K562 (cell line): Measurements from ENCODE around the gene MAP7D1. TPM values are rescaled to one million over a fixed set of nuclear protein-coding genes. Genes with fewer than 3 reads are reported as not detected.

ENCODE experiments used
- ARID4B ChIP-seq: sonication (generic); formaldehyde crosslinking; IDR thresholded peaks from 2 replicates; pipeline ENCODE4 v1.8.0; 2022; ENCODE audit warnings: mild to moderate bottlenecking, missing genetic modification reagents
- CSDE1 ChIP-seq, 2 experiments: fragments of 450-650 bp; IDR thresholded peaks; 2 replicates each; pipeline ENCODE4 v1.6.1; 2016; ENCODE audit warnings: mild to moderate bottlenecking in 1 of 2
- CTCF ChIP-seq, 3 experiments: IDR thresholded peaks in 2 of 3; conservative IDR thresholded peaks in 1 of 3; 2 replicates each; pipeline ENCODE4 v1.5.1; 2011 to 2012; ENCODE audit warnings: low read length in 3 of 3, mild to moderate bottlenecking in 3 of 3, control low read depth in 2 of 3, improper control_type of control experiment in 1 of 3, inconsistent platforms in 1 of 3, low read depth in 1 of 3, mixed read lengths in 1 of 3, moderate library complexity in 1 of 3; ENCODE audit not compliant: insufficient read depth in 2 of 3
- GABPB1 ChIP-seq: sonication (generic); formaldehyde crosslinking; IDR thresholded peaks from 2 replicates; pipeline ENCODE4 v1.8.0; 2022; ENCODE audit warnings: mild to moderate bottlenecking, missing genetic modification reagents
- HCFC1 ChIP-seq: IDR thresholded peaks from 2 replicates; pipeline ENCODE4 v1.6.1; 2012; ENCODE audit warnings: low read depth, low read length, improper control_type of control experiment
- KDM4B ChIP-seq, 2 experiments: fragments of 450-650 bp in 1 of 2; sonication (generic) in 1 of 2; IDR thresholded peaks; 2 replicates each; pipeline ENCODE4 v1.6.1; 2016 to 2017; ENCODE audit warnings: borderline replicate concordance in 2 of 2, antibody characterized with exemption in 1 of 2, low read depth in 1 of 2, mild to moderate bottlenecking in 1 of 2
- MTA3 ChIP-seq: fragments of 450-650 bp; formaldehyde crosslinking; IDR thresholded peaks from 2 replicates; pipeline ENCODE4 v1.6.1; 2017; ENCODE audit warnings: mild to moderate bottlenecking, borderline replicate concordance
- NR2C2 ChIP-seq, 2 experiments: fragments of 200-800 bp in 1 of 2; sonication (Bioruptor generic) in 1 of 2; sonication (generic) in 1 of 2; formaldehyde crosslinking in 1 of 2; IDR thresholded peaks; 2 replicates each; pipeline versions ENCODE4 v1.6.1 to v1.8.0; 2016 to 2022; ENCODE audit warnings: mild to moderate bottlenecking in 1 of 2, missing compliant biosample characterization in 1 of 2, missing genetic modification characterization in 1 of 2, missing genetic modification reagents in 1 of 2
- POLR3A ChIP-seq: IDR thresholded peaks from 2 replicates; pipeline ENCODE4 v1.6.1; 2011; ENCODE audit warnings: borderline replicate concordance, mild to moderate bottlenecking, moderate library complexity; ENCODE audit not compliant: insufficient read length, insufficient read depth; ENCODE audit errors: extremely low read depth
- STAT5A ChIP-seq: IDR thresholded peaks from 2 replicates; pipeline ENCODE4 v1.6.1; 2012; ENCODE audit warnings: low read length, inconsistent platforms, borderline replicate concordance
- ZKSCAN1 ChIP-seq: fragments of 150-350 bp; IDR thresholded peaks from 2 replicates; pipeline ENCODE4 v1.6.1; 2016; ENCODE audit warnings: low read depth, low read length
- polyA plus RNA-seq, 8 experiments: library from polyadenylated mRNA; depleted of rRNA in 4 of 8; stranded (reverse) in 5 of 8; unstranded in 3 of 8; fragments of >200 nt; fragmentation: Nextera tagmentation in 2 of 8; fragmentation: Illumina TruSeq in 1 of 8; extraction: Ambion mirVana in 2 of 8; extraction: Trizol in 1 of 8; gene quantifications; 2 replicates each; pipeline versions ENCODE4 v1.2.1 to v1.2.3, GENCODE V29; 2011 to 2014; ENCODE audit warnings: inconsistent platforms in 1 of 8, missing spikeins in 1 of 8
- total RNA-seq, 7 experiments: library from RNA; depleted of rRNA in 6 of 7; stranded (reverse); fragments of >200 nt in 6 of 7; fragmentation: Illumina TruSeq in 2 of 7; extraction: Trizol in 2 of 7; gene quantifications; 2 replicates each; pipeline versions ENCODE4 v1.2.1 to v1.2.3, GENCODE V29; 2011 to 2021; ENCODE audit warnings: low replicate concordance in 1 of 7
- TF ChIP-seq, protein P1 (sequence below): fragments of 150-350 bp; conservative IDR thresholded peaks from 2 replicates; pipeline ENCODE4 v1.6.1; 2014; ENCODE audit warnings: low read length
- TF ChIP-seq, protein P2 (sequence below), 2 experiments: IDR thresholded peaks; 2 replicates each; pipeline ENCODE4 v1.6.1; 2012; ENCODE audit warnings: improper control_type of control experiment in 2 of 2, low read depth in 2 of 2, low read length in 2 of 2, borderline replicate concordance in 1 of 2

MAP7D1 gene
- total and polyA plus RNA-seq, 9 of the 15 experiments (the other 6 are each of a cell fraction or from before 2014, with no cell fraction given): 3.6 to 108 (median 34.5) TPM

DNA sequence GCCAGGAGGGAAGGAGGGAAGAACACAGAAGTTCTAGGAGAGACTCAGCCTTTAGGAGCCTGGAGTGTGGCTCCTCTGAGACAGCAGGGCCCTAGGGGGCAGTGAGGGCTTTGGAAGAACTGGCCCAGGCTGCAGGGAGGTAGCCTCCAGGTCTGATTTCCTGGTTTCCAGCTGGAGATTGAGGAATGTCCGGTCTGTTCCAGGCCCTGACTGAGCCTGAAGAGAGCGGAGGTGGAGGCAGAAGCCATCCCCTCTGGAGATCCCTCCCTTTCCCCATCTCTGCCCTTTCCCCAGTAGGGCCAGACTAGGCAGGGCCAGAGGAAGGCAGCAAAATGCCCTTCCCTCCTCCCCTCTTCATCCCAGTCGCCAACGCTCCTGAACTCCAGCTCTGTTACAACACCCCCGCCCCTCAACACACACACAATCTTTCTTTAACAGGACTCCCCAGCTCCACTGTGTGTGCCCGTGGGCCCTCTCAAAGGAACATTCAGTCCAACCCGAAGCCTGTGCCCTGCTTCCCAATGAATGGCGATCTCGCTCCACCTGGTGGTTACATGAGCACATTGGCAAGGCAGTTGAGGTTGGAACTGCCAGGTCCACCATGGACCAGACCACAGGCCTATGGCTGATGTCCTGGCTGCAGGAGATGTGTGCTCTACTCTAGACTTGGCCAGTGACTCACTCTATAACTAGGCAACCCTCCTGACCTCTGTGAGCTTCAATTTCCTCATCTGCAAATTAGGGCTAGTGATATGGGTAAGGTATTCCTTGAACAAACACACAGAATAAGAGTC, 32.0 kb downstream of the MAP7D1 start (continued):
- no peak for TF ChIP-seq ARID4B (CRISPR knock-in tag)
- 0 out of 2 replicates have a peak, but pooled peaks have one; percentile 11 for TF ChIP-seq NR2C2 (CRISPR knock-in tag; IDR thresholded peaks at IDR 0.05)
- TF ChIP-seq NR2C2 (tag; IDR thresholded peaks at IDR 0.05): no peak
- peak; percentile 75; the same call in 1 of the 2 replicates for TF ChIP-seq MTA3
- TF ChIP-seq, protein P1, sequence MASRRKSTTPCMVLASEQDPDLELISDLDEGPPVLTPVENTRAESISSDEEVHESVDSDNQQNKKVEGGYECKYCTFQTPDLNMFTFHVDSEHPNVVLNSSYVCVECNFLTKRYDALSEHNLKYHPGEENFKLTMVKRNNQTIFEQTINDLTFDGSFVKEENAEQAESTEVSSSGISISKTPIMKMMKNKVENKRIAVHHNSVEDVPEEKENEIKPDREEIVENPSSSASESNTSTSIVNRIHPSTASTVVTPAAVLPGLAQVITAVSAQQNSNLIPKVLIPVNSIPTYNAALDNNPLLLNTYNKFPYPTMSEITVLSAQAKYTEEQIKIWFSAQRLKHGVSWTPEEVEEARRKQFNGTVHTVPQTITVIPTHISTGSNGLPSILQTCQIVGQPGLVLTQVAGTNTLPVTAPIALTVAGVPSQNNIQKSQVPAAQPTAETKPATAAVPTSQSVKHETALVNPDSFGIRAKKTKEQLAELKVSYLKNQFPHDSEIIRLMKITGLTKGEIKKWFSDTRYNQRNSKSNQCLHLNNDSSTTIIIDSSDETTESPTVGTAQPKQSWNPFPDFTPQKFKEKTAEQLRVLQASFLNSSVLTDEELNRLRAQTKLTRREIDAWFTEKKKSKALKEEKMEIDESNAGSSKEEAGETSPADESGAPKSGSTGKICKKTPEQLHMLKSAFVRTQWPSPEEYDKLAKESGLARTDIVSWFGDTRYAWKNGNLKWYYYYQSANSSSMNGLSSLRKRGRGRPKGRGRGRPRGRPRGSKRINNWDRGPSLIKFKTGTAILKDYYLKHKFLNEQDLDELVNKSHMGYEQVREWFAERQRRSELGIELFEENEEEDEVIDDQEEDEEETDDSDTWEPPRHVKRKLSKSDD: no peak
- TF ChIP-seq KDM4B (IDR thresholded peaks at IDR 0.05; ENCODE audit: borderline replicate concordance in 2 of 2, low read depth in 1 of 2): peak in 1 of 2 experiments; percentile 52; a peak in 1 of 4 replicates
- TF ChIP-seq CTCF (IDR thresholded peaks at IDR 0.05 in 2 of 3, conservative IDR thresholded peaks at IDR 0.05 in 1 of 3; ENCODE audit: insufficient read depth in 2 of 3, low read depth in 1 of 3, low read length in 3 of 3): peak; percentile 95 to 97 (median 97)
- TF ChIP-seq STAT5A: no peak
- TF ChIP-seq CSDE1 (IDR thresholded peaks at IDR 0.05): no peak
- peak; percentile 52 for TF ChIP-seq HCFC1
- peak; percentile 79; the same call in 1 of the 2 replicates for TF ChIP-seq ZKSCAN1
- TF ChIP-seq GABPB1: peak; percentile 62; the same call in 1 of the 2 replicates
- TF ChIP-seq, protein P2, sequence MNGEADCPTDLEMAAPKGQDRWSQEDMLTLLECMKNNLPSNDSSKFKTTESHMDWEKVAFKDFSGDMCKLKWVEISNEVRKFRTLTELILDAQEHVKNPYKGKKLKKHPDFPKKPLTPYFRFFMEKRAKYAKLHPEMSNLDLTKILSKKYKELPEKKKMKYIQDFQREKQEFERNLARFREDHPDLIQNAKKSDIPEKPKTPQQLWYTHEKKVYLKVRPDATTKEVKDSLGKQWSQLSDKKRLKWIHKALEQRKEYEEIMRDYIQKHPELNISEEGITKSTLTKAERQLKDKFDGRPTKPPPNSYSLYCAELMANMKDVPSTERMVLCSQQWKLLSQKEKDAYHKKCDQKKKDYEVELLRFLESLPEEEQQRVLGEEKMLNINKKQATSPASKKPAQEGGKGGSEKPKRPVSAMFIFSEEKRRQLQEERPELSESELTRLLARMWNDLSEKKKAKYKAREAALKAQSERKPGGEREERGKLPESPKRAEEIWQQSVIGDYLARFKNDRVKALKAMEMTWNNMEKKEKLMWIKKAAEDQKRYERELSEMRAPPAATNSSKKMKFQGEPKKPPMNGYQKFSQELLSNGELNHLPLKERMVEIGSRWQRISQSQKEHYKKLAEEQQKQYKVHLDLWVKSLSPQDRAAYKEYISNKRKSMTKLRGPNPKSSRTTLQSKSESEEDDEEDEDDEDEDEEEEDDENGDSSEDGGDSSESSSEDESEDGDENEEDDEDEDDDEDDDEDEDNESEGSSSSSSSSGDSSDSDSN (IDR thresholded peaks at IDR 0.05; ENCODE audit: borderline replicate concordance in 1 of 2, low read depth in 2 of 2, low read length in 2 of 2): 0 out of 4 replicates have a peak, but pooled peaks of 1 of the 2 experiments have one; percentile 27
- TF ChIP-seq POLR3A: no peak
